ENCODE measurements around the gene STIM1.

The STIM1 gene

GRCh38 chr11:3890014-3890413 is 34.5 kb downstream of the STIM1 start:
- Histone ChIP-seq H3K4me1 (ENCODE audit: control insufficient read depth, low read length) (peaks cover 68% of the 10 kb centered on the region), H3K79me2 (ENCODE audit: control insufficient read depth, low read length) (peaks cover 17% of the 10 kb centered on the region), H3K4me3 (ENCODE audit: low read length) (no peak overlapping the region), H4K20me1 (ENCODE audit: control insufficient read depth, insufficient read depth, low read depth, low read length) (0 out of 2 replicates have a peak, but pooled peaks cover 3% of the 10 kb centered on the region), H3K36me3 (ENCODE audit: control insufficient read depth, low read length) (no peaks in the 10 kb centered on the region), H3K9me3 (ENCODE audit: control insufficient read depth, insufficient read depth, low read length) (no peaks in the 10 kb centered on the region), H3K27ac (ENCODE audit: low read depth, low read length) (no peak overlapping the region), H3K4me2 (ENCODE audit: low read length) (peak overlapping the region; percentile 41), H3F3A (ENCODE audit: control insufficient read depth, insufficient read depth) (peaks cover 10% of the 10 kb centered on the region), H3K9me2 (replicated peaks; ENCODE audit: control insufficient read depth, low read length) (no peaks in the 10 kb centered on the region), H3K27me3 (ENCODE audit: control insufficient read depth, low read length) (0 out of 2 replicates have a peak, but pooled peaks cover 2% of the 10 kb centered on the region)
- TF ChIP-seq CTCF (IDR thresholded peaks at IDR 0.05; ENCODE audit: low read depth, low read length, poor library complexity, severe bottlenecking), result no peak
- no peak for TF ChIP-seq EZH2phosphoT487 (IDR thresholded peaks at IDR 0.05; ENCODE audit: borderline replicate concordance, low read length)

GRCh38 chr11:3890806-3891205 is 35.3 kb downstream of the STIM1 start:
- Histone ChIP-seq H3K27ac (ENCODE audit: low read depth, low read length) (no peak overlapping the region), H3K79me2 (ENCODE audit: control insufficient read depth, low read length) (peaks cover 17% of the 10 kb centered on the region), H3K9me2 (replicated peaks; ENCODE audit: control insufficient read depth, low read length) (no peaks in the 10 kb centered on the region), H3K27me3 (ENCODE audit: control insufficient read depth, low read length) (0 out of 2 replicates have a peak, but pooled peaks cover 2% of the 10 kb centered on the region), H3K4me2 (ENCODE audit: low read length) (peak overlapping the region; percentile 41), H3K9me3 (ENCODE audit: control insufficient read depth, insufficient read depth, low read length) (no peaks in the 10 kb centered on the region), H3K36me3 (ENCODE audit: control insufficient read depth, low read length) (no peaks in the 10 kb centered on the region), H3F3A (ENCODE audit: control insufficient read depth, insufficient read depth) (peaks cover 10% of the 10 kb centered on the region), H3K4me3 (ENCODE audit: low read length) (peak overlapping the region; percentile 19; the same call in 1 of the 2 replicates), H3K4me1 (ENCODE audit: control insufficient read depth, low read length) (peaks cover 72% of the 10 kb centered on the region), H4K20me1 (ENCODE audit: control insufficient read depth, insufficient read depth, low read depth, low read length) (0 out of 2 replicates have a peak, but pooled peaks cover 3% of the 10 kb centered on the region)
- TF ChIP-seq CTCF (IDR thresholded peaks at IDR 0.05; ENCODE audit: low read depth, low read length, poor library complexity, severe bottlenecking) (no peak), EZH2phosphoT487 (IDR thresholded peaks at IDR 0.05; ENCODE audit: borderline replicate concordance, low read length) (no peak)

GRCh38 chr11:3891751-3892150 is 36.3 kb downstream of the STIM1 start:
- TF ChIP-seq CTCF (IDR thresholded peaks at IDR 0.05; ENCODE audit: low read depth, low read length, poor library complexity, severe bottlenecking), result no peak
- no peak for TF ChIP-seq EZH2phosphoT487 (IDR thresholded peaks at IDR 0.05; ENCODE audit: borderline replicate concordance, low read length)
- Histone ChIP-seq H3K9me3 (ENCODE audit: control insufficient read depth, insufficient read depth, low read length) (no peaks in the 10 kb centered on the region), H3K27me3 (ENCODE audit: control insufficient read depth, low read length) (0 out of 2 replicates have a peak, but pooled peaks cover 2% of the 10 kb centered on the region), H3K9me2 (replicated peaks; ENCODE audit: control insufficient read depth, low read length) (no peaks in the 10 kb centered on the region), H3K79me2 (ENCODE audit: control insufficient read depth, low read length) (peaks cover 20% of the 10 kb centered on the region), H3F3A (ENCODE audit: control insufficient read depth, insufficient read depth) (peaks cover 12% of the 10 kb centered on the region), H3K4me1 (ENCODE audit: control insufficient read depth, low read length) (peaks cover 75% of the 10 kb centered on the region), H3K27ac (ENCODE audit: low read depth, low read length) (no peak overlapping the region), H3K4me3 (ENCODE audit: low read length) (no peak overlapping the region), H4K20me1 (ENCODE audit: control insufficient read depth, insufficient read depth, low read depth, low read length) (0 out of 2 replicates have a peak, but pooled peaks cover 7% of the 10 kb centered on the region), H3K36me3 (ENCODE audit: control insufficient read depth, low read length) (no peaks in the 10 kb centered on the region), H3K4me2 (ENCODE audit: low read length) (no peak overlapping the region)
